Epithelial cell of proximal tubule (primary cell): ENCODE data around the gene EFCAB9. TPM values are rescaled to one million over a fixed set of nuclear protein-coding genes. Genes with fewer than 3 reads are reported as not detected.

Source experiments
- DNase-seq: peaks from one replicate; pipeline ENCODE4 v3.0.0-alpha.2; 2011; ENCODE audit warnings: low read depth
- H3K4me3 ChIP-seq: 2 replicates; pipeline ENCODE4 v1.5.1; 2011; ENCODE audit warnings: low read depth, mild to moderate bottlenecking, low read length
- CTCF ChIP-seq: conservative IDR thresholded peaks from 2 replicates; pipeline ENCODE4 v1.5.1; 2012; ENCODE audit warnings: low read depth, mild to moderate bottlenecking, low read length
- total RNA-seq: library from RNA; depleted of rRNA; stranded (reverse); fragments of >200 nt; gene quantifications from 2 replicates; pipeline ENCODE4 v1.2.3, GENCODE V29; 2015

EFCAB9 gene
- total RNA-seq, 1 donor from 2014 or later: not detected

GRCh38 chr5:172207511-172207910 lies 13.5 kb downstream of the EFCAB9 start:
- H3K4me3 ChIP-seq: no peak overlapping the region
- no peak for DNase-seq
- TF ChIP-seq CTCF: no peak

- no peak overlapping the region for H3K4me3 ChIP-seq
- DNase-seq: no peak
- TF ChIP-seq CTCF: no peak
Measured at GRCh38 chr5:172209714-172210113, 15.7 kb downstream of the EFCAB9 start.

GRCh38 chr5:172211676-172212075 lies 17.7 kb downstream of the EFCAB9 start:
- TF ChIP-seq CTCF: no peak
- DNase-seq: no peak
- no peak overlapping the region for H3K4me3 ChIP-seq

GRCh38 chr5:172213126-172213525 lies 19.2 kb downstream of the EFCAB9 start:
- no peak for TF ChIP-seq CTCF
- no peak for DNase-seq
- H3K4me3 ChIP-seq: no peak overlapping the region

- no peak for TF ChIP-seq CTCF
- H3K4me3 ChIP-seq: no peak overlapping the region
- no peak for DNase-seq
Measured at GRCh38 chr5:172216345-172216744, 22.4 kb downstream of the EFCAB9 start.

GRCh38 chr5:172219296-172219695 lies 25.3 kb downstream of the EFCAB9 start:
- no peak overlapping the region for H3K4me3 ChIP-seq
- DNase-seq: no peak

More at GRCh38 chr5:172219296-172219695, 25.3 kb downstream of the EFCAB9 start:
- TF ChIP-seq CTCF: no peak
